ENCODE results near the gene RUVBL2. TPM values are rescaled to one million over a fixed set of nuclear protein-coding genes. Genes with fewer than 3 reads are reported as not detected.
"Not testable (repeated sequence)": the region's sequence is repeated elsewhere in the genome, so short reads cannot be mapped to it uniquely, and the experiment has no call there.

Gene RUVBL2
- total RNA-seq, 1 donor from 2014 or later = 174 TPM

- H3K4me3 ChIP-seq (ENCODE audit: low read depth, low read length); H3K36me3 ChIP-seq (ENCODE audit: control insufficient read depth, insufficient read depth, low read length); H3K27me3 ChIP-seq (ENCODE audit: control insufficient read depth, insufficient read depth, low read length); DNase-seq (ENCODE audit: low read depth): not testable (repeated sequence)
- TF ChIP-seq, protein P1, sequence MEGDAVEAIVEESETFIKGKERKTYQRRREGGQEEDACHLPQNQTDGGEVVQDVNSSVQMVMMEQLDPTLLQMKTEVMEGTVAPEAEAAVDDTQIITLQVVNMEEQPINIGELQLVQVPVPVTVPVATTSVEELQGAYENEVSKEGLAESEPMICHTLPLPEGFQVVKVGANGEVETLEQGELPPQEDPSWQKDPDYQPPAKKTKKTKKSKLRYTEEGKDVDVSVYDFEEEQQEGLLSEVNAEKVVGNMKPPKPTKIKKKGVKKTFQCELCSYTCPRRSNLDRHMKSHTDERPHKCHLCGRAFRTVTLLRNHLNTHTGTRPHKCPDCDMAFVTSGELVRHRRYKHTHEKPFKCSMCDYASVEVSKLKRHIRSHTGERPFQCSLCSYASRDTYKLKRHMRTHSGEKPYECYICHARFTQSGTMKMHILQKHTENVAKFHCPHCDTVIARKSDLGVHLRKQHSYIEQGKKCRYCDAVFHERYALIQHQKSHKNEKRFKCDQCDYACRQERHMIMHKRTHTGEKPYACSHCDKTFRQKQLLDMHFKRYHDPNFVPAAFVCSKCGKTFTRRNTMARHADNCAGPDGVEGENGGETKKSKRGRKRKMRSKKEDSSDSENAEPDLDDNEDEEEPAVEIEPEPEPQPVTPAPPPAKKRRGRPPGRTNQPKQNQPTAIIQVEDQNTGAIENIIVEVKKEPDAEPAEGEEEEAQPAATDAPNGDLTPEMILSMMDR (IDR thresholded peaks at IDR 0.05; ENCODE audit: insufficient read depth, low read length, poor library complexity, severe bottlenecking) = peak; percentile 43
These were observed 38.1 kb downstream of the RUVBL2 start, which contains the start of gene CGB2 for GRCh38 chr19:49031642-49032301. CGB2 (plus strand) TSS chr19:49031890; CDS start chr19:49032096, 206 bp downstream.

DNA sequence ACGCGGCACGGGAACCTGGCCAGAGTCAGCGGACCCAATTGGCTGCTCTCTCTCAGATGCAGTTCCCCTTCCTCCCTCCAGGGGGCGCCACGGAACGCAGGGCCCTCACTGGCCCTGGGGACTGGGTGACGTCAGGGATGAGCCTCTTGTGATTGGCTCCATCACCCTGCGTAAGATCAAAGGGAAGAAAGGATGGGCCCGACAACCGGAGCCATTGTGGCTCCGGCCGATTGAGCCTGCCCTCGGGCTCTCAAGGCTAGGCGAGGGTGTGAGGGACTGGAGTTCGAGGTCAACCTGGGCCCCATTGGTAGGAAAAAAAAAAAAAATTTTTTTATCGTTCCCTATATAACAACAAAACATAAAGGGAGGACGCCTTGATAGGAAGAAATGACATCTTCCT is 43.1 kb downstream of the RUVBL2 start, which contains the start of gene CGB1:
TSS of gene CGB1 (minus strand) at position 81 of the 400 bp plus-strand sequence. CDS start 184 bp downstream, outside the sequence.
- TF ChIP-seq, protein P1 (IDR thresholded peaks at IDR 0.05; ENCODE audit: insufficient read depth, low read length, poor library complexity, severe bottlenecking) = peak; percentile 37
- H3K4me3 ChIP-seq (ENCODE audit: low read depth, low read length); H3K27me3 ChIP-seq (ENCODE audit: control insufficient read depth, insufficient read depth, low read length); H3K36me3 ChIP-seq (ENCODE audit: control insufficient read depth, insufficient read depth, low read length); DNase-seq (ENCODE audit: low read depth): not testable (repeated sequence)

DNA sequence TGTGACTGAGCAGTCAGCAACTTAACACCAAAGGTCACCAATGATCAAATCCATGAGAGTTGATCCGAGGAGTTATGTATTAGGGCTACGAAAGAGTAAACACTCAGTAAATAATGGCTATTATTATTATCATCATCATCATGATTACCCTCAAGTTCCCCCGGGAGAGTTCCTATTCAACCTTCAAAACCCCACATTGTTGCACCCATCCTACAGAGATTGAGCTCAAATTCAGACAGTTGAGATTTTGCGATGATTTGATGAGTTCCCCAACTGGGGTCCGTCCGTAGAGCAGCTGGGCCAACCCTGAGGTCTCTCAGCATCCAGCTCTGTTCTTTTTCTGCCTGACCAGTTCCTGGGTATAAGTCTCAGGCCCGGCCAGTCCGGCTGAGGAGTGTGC is 44.4 kb downstream of the RUVBL2 start:
- H3K4me3 ChIP-seq (ENCODE audit: low read depth, low read length); H3K36me3 ChIP-seq (ENCODE audit: control insufficient read depth, insufficient read depth, low read length); DNase-seq (ENCODE audit: low read depth); H3K27me3 ChIP-seq (ENCODE audit: control insufficient read depth, insufficient read depth, low read length): not testable (repeated sequence)

- not testable (repeated sequence) for DNase-seq (ENCODE audit: low read depth); H3K36me3 ChIP-seq (ENCODE audit: control insufficient read depth, insufficient read depth, low read length); H3K27me3 ChIP-seq (ENCODE audit: control insufficient read depth, insufficient read depth, low read length); H3K4me3 ChIP-seq (ENCODE audit: low read depth, low read length)
These were observed 45.0 kb downstream of the RUVBL2 start for GRCh38 chr19:49038557-49039276.

DNA sequence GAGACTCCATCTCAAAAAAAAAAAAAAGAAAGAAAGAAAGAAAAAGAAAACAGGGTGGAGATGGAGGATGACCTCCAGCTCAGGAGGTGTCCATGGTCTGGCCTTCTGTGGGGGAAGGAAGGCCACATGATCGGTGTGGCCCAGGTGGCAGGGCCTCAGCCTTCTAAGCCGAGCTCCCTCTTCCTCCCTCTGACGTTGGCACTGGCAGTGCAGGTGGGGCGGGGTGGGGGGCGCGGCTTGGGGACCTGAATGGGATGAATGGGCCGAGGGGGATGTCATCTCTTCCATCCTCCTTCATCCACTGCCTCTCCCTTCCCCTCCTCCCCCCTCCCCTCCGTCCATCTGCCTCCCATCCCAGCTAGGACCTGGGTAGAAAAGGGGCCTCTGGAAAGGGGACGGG is 46.0 kb downstream of the RUVBL2 start:
- DNase-seq (ENCODE audit: low read depth); H3K4me3 ChIP-seq (ENCODE audit: low read depth, low read length); H3K27me3 ChIP-seq (ENCODE audit: control insufficient read depth, insufficient read depth, low read length); H3K36me3 ChIP-seq (ENCODE audit: control insufficient read depth, insufficient read depth, low read length): not testable (repeated sequence)

GRCh38 chr19:49042177-49042576 is 48.5 kb downstream of the RUVBL2 start:
- TF ChIP-seq, protein P1 (IDR thresholded peaks at IDR 0.05; ENCODE audit: insufficient read depth, low read length, poor library complexity, severe bottlenecking) = no peak
- Histone ChIP-seq H3K36me3 (ENCODE audit: control insufficient read depth, insufficient read depth, low read length) (no peaks in the 10 kb centered on the region), H3K4me3 (ENCODE audit: low read depth, low read length) (no peak overlapping the region), H3K27me3 (ENCODE audit: control insufficient read depth, insufficient read depth, low read length) (no peaks in the 10 kb centered on the region)
- no peak for DNase-seq (ENCODE audit: low read depth)

DNA sequence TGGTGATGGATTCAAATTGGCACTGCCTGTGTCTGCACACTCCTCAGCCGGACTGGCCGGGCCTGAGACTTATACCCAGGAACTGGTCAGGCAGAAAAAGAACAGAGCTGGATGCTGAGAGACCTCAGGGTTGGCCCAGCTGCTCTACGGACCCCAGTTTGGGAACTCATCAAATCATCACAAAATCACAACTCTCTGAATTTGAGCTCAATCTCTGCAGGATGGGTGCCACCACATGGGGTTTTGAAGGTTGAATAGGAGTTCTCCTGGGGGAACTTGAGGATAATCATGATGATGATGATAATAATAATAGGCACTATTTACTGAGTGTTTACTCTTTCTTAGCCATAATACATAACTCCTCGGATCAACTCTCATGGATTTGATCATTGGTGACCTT is 49.0 kb downstream of the RUVBL2 start:
- not testable (repeated sequence) for H3K36me3 ChIP-seq (ENCODE audit: control insufficient read depth, insufficient read depth, low read length); H3K4me3 ChIP-seq (ENCODE audit: low read depth, low read length); H3K27me3 ChIP-seq (ENCODE audit: control insufficient read depth, insufficient read depth, low read length); DNase-seq (ENCODE audit: low read depth)

DNA sequence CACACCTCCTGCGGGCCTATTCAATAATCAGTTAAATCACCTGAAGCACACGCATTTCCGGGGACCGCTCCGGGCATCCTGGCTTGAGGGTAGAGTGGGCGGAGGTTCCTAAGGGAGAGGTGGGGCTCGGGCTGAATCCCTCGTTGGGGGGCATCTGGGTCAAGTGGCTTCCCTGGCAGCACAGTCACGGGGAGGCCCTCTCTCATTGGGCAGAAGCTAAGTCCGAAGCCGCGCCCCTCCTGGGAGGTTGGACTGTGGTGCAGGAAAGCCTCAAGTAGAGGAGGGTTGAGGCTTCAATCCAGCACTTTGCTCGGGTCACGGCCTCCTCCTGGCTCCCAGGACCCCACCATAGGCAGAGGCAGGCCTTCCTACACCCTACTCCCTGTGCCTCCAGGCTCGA is 49.9 kb downstream of the RUVBL2 start, which contains the start of gene CGB5:
TSS of gene CGB5 (plus strand) at position 301 of the 400 bp plus-strand sequence. CDS start 362 bp downstream, outside the sequence.
- H3K4me3 ChIP-seq (ENCODE audit: low read depth, low read length); H3K36me3 ChIP-seq (ENCODE audit: control insufficient read depth, insufficient read depth, low read length); H3K27me3 ChIP-seq (ENCODE audit: control insufficient read depth, insufficient read depth, low read length); DNase-seq (ENCODE audit: low read depth): not testable (repeated sequence)

DNA sequence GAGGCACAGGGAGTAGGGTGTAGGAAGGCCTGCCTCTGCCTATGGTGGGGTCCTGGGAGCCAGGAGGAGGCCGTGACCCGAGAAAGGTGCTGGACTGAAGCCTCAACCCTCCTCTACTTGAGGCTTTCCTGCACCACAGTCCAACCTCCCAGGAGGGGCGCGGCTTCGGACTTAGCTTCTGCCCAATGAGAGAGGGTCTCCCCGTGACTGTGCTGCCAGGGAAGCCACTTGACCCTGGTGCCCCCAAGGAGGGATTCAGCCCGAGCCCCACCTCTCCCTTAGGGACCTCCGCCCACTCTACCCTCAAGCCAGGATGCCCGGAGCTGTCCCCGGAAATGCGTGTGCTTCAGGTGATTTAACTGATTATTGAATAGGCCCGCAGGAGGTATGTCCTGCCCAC is 55.3 kb downstream of the RUVBL2 start, which contains the start of gene CGB8:
TSS of gene CGB8 (minus strand) at position 101 of the 400 bp plus-strand sequence. CDS start 372 bp downstream, outside the sequence.
- H3K36me3 ChIP-seq (ENCODE audit: control insufficient read depth, insufficient read depth, low read length); H3K4me3 ChIP-seq (ENCODE audit: low read depth, low read length); DNase-seq (ENCODE audit: low read depth); H3K27me3 ChIP-seq (ENCODE audit: control insufficient read depth, insufficient read depth, low read length): not testable (repeated sequence)

GRCh38 chr19:49049834-49050233 is 56.1 kb downstream of the RUVBL2 start:
- H3K4me3 ChIP-seq (ENCODE audit: low read depth, low read length); H3K36me3 ChIP-seq (ENCODE audit: control insufficient read depth, insufficient read depth, low read length); DNase-seq (ENCODE audit: low read depth); H3K27me3 ChIP-seq (ENCODE audit: control insufficient read depth, insufficient read depth, low read length): not testable (repeated sequence)

DNA sequence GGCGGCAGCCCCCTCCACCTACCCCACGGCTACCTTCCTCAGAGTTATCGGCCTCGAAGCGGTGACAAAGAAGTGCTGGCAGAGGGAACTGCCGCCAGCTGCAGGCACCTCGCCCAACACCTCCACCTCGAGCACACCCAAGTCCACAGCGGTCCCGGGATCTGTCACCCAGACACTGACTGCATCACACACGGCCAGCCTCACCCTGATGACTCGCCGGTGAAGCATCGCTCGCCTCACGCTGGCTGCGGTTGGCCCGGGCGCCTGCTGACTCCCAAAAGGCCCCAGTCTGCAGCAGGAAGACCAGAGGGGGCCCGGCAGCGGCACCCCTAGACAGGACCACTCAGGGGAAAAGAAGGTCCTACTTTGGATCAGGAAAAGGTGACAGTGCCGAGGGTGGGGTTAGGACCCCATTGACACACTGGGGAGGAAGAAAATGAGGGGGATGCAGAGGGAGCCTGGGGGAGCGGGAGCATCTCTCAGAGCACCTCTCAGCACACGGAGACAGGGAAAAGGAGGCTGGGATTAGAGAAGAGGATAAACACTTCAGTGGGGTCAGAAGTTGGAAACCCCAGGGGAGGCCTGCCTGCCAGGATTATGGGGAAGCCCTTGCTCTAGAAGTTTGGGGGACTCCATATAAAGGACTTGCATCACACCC is 56.8 kb downstream of the RUVBL2 start:
- H3K4me3 ChIP-seq (ENCODE audit: low read depth, low read length); H3K27me3 ChIP-seq (ENCODE audit: control insufficient read depth, insufficient read depth, low read length); H3K36me3 ChIP-seq (ENCODE audit: control insufficient read depth, insufficient read depth, low read length); DNase-seq (ENCODE audit: low read depth): not testable (repeated sequence)

Measured in kidney epithelial cell (primary cell).